PFSK-1 (cell line): Measurements from ENCODE around the gene TNFRSF14.

ENCODE experiments used
- POLR2AphosphoS5 ChIP-seq: IDR thresholded peaks from 2 replicates; pipeline ENCODE4 v1.6.1; 2012; ENCODE audit warnings: low read depth, mild to moderate bottlenecking, control low read depth, low read length, moderate library complexity
- REST ChIP-seq, 2 experiments: IDR thresholded peaks; 2 replicates each; pipeline versions ENCODE4 v1.6.1 to v1.8.0; 2011 to 2012; ENCODE audit warnings: low read depth in 2 of 2, low read length in 2 of 2, control low read depth in 1 of 2, inconsistent platforms in 1 of 2, mild to moderate bottlenecking in 1 of 2, moderate library complexity in 1 of 2; ENCODE audit not compliant: insufficient read depth in 1 of 2
- SIN3A ChIP-seq: IDR thresholded peaks from 2 replicates; pipeline ENCODE4 v1.6.1; 2012; ENCODE audit warnings: mild to moderate bottlenecking, low read length, moderate library complexity, borderline replicate concordance; ENCODE audit not compliant: insufficient read depth

DNA sequence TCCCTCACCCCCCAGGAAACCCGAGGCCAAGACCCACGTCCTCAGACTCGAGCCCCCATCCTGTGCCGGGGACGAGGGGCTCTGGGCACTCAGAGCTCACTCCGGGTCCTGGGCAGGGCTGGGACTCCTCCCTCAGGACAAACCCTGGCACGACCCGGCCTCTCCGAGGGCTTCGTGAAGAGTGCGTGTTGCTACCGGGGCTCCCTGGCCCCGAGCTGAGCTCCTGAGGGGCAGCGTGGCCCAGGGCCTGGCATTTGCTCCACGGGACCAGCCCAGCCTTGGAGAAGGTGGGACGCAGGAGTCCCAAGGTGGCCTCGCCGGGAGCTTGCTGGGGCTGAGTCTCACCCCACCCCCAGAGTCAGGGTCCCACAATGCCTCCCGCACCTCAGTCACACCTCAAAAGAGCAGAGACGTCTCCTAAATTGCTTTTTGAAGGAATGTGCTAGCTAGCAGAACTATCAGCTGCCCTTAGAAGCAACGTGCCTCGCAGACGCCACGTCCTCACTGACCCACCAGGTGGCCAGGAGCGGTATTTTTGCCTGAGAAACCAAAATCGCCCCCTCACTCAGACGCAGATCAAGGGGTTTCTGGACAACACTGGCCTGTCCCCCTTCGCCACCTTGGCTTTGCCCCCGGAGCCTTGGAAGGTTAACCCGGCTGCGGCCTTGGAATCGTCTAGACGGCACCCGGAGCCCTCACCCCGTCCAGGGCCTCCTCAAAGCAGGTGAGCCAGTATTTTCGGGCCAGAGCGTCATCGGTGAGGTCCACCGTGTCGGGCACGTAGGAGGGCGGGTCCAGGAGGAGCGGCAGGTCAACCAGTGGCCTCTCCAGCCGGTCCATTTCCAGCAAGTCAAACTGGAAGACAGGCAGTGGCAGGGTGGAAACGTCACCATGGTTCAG is 41.1 kb upstream of the TNFRSF14 start:
- no peak for TF ChIP-seq SIN3A
- no peak for TF ChIP-seq POLR2AphosphoS5
- no peak for TF ChIP-seq REST (IDR thresholded peaks at IDR 0.05; ENCODE audit: insufficient read depth in 1 of 2, low read depth in 2 of 2, low read length in 2 of 2)
